NK-92 (cell line): ENCODE data around the gene CSPG4.
"Not testable (repeated sequence)": the region's sequence is repeated elsewhere in the genome, so short reads cannot be mapped to it uniquely, and the experiment has no call there.

Experiments used
- DNase-seq: peaks from one replicate; lab custom pipeline; 2025; ENCODE audit not compliant: unreplicated experiment; lab: John Stamatoyannopoulos, UW

The CSPG4 gene

GRCh38 chr15:75725006-75725718 is 12.5 kb upstream of the CSPG4 start:
- DNase-seq: no peak

GRCh38 chr15:75723847-75724660 is 11.4 kb upstream of the CSPG4 start:
- DNase-seq: no peak

- no peak for DNase-seq
Observed at GRCh38 chr15:75723171-75723846, 10.7 kb upstream of the CSPG4 start.

GRCh38 chr15:75721923-75722870 is 9.5 kb upstream of the CSPG4 start:
- no peak for DNase-seq

GRCh38 chr15:75721480-75721922 is 8.9 kb upstream of the CSPG4 start:
- no peak for DNase-seq

DNA sequence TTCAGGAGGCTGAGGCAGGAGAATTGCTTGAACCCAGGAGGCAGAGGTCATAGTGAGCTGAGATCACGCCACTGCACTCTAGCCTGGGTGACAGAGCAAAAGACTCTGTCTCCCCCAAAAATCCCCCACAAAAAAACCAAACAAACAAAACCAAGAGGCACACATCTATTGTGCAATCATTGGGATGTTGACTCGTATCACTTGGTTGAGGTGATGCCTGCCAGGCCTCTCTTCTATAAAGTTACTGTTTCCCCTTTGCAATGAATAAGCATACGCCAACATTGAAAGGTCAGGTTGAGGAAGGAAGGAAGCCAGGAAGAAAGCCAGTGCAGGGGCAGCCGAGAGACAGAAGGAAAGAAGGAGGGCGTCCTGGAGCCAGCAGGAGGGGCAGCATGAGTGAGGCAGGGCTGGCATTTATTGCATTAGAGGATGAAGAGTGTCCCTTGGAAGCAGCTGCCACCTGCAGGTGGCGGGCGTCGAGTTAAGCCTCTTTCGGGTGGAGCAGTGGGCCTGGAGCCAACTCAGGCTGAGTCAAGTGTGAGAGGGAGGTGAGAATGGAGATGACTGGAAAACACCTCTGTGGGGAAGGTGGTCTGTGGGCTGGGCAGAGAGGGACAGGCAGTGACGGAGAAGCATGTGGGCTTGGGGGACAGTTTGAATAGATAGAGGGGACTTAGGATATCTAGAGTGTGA is 8.3 kb upstream of the CSPG4 start:
- DNase-seq: no peak

- no peak for DNase-seq
Observed at GRCh38 chr15:75720297-75720696, 7.6 kb upstream of the CSPG4 start.

DNA sequence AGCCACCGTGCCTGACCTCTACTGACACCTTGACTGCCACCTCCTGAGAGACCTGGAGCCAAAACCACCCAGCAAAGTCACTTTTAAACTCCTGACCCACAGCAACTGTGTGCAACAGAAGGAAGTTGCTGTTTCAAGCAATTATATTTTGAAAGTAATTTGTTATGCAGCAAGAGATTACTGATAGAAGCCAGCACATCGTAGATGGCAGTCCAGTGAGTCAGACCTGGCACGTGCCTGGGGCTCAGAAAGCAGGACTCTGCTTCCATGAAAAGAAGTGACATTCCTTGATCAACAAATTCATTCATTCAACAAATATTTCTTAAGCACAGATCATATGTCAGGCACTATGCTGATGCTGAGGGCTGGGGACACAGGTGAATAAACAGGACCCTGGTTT is 5.7 kb upstream of the CSPG4 start:
- DNase-seq: no peak

- DNase-seq: not testable (repeated sequence)
Observed at GRCh38 chr15:75717001-75717400, 4.4 kb upstream of the CSPG4 start.

- not testable (repeated sequence) for DNase-seq
Observed at GRCh38 chr15:75716249-75716950, 3.8 kb upstream of the CSPG4 start.

DNA sequence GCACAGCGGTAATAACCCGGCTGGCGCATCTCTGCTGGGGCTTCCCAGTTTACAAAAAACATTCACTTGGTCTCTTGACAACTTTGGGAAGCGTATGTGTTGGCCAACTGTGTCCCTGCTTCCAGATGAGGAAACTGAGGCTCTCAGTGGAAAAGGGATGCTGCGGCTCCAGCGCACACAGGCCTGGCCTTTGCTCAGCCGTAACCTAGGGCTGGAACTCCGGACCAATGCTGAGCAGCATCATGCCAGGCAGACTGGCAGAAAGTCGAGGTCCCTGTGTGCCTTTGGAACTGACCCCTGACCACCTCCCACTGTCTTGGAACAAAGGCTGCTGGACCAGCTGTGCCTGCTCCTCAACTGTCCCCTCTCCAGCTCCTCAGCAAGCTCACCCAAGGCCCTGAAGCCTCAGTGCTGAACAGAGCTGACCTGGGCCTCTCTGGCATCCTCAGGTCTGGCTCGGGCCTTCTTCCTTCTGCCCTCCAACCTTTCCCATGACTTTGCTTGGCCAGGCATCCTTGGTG is 2.7 kb upstream of the CSPG4 start:
- DNase-seq: not testable (repeated sequence)

- no peak for DNase-seq
Observed at GRCh38 chr15:75714195-75714594, 1.5 kb upstream of the CSPG4 start.

DNA sequence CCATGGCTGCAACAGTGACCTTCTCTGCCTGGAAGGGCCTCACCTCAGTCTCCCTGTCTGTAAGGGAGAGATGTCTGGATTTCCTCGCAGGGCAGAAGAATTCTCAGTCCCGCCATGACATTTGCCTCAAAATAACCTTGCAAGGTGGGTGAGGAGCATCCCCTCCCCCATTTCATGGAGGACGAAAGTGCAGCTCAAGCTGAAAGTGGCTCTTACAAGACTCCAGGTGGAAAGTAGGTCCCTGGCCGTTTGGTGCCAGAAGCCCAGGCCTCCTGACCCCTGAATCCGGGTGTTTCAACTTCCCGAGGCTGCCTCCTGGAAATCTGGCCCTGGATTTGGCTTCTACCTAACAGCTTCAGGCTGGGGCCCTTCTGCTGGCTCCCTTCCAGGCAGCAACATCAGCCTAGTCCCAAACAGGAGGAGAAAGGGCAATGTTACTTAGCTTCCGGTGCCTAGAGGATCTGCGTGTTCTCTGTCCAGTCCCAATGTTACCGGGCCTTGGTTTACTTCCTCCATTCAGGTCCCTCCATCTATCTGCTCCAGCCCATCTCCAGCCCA is 769 bp upstream of the CSPG4 start:
- DNase-seq: no peak

DNA sequence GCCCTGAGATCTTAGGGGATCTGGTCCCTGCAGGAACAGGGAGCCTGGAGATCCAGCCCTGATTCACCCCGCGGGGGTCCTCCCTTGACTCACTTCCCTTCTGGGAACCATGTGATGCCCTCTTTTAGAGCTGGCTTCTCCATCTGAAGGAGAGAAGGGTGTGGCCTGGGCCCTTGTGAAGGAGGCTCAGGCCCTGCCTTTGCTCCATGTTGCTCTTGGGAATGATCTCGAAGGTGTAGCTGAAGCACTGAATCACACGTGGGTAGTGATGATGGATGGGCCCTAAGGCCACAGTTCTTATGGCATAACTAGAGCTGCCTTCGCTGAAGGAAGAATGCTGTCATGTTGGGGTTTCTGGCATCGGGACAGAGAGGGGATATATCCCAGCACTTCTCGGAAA is 1.2 kb downstream of the CSPG4 start:
- DNase-seq: not testable (repeated sequence)

GRCh38 chr15:75710874-75711273 is 1.8 kb downstream of the CSPG4 start:
- DNase-seq: not testable (repeated sequence)

DNA sequence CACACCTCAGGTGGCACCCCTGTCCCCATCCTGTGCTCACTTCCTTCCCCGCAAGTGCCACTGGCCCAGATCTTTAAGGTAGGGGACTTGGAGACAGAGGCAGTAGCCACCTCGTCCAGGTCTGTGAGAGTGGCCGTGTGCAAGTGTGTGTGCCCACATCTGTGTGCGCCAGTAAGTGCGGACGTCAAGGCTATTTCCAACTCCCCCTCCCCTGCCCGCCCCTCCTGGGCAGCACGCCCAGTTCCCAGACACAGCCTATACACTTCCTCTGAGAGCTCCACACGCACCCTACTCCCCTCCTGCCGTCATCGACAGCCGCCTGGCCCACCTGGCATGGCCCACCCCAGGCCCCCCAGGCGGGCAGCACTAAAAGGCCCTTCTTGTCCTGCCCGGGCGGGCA is 3.2 kb downstream of the CSPG4 start:
- DNase-seq: not testable (repeated sequence)

GRCh38 chr15:75706682-75706954 is 6.0 kb downstream of the CSPG4 start:
- DNase-seq: no peak

GRCh38 chr15:75705854-75706681 is 6.6 kb downstream of the CSPG4 start:
- no peak for DNase-seq
